HG03066 (cell line): Measurements from ENCODE around the gene PCNP.
A peak's percentile ranks its signal among the peaks of the same experiment; 100 is the strongest.
"Not testable (repeated sequence)": the region's sequence is repeated elsewhere in the genome, so short reads cannot be mapped to it uniquely, and the experiment has no call there.

Experiments
- ATAC-seq: cut with Tn5 transposase; IDR thresholded peaks from one replicate; pipeline ENCODE4 v1.9.1; 2021; ENCODE audit warnings: low read depth; ENCODE audit not compliant: unreplicated experiment

Gene PCNP

DNA sequence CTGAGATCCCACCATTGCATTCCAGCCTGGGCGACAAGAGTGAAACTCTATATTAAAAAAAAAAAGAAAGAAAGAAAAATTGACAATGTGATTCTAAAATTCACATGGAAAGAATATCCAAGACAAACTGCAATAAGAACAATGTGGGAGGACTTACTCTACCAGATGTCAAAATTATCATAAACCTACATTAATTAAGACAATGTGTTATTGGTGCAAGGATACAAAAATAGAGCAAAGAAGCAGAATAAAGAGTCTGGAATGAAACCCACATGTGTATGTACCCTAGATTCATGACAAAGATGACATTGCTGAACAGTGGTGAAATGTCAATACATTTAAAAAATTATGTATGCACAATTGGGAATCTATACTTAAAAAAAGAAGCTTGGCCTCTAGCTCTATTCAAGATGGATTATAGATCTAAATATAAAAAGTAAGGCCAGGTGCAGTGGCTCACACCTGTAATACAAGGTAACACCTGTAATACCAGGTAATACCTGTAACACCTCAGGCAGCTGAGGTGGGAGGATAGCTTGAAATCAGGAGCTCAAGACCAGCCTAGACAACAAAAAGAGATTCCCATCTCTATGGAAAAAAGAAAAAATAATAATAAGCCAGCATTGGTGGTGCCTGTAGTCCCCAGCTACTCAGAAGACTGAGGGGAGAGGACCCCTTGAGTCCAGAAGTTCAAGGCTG is 57.3 kb downstream of the PCNP start:
- ATAC-seq: no peak

DNA sequence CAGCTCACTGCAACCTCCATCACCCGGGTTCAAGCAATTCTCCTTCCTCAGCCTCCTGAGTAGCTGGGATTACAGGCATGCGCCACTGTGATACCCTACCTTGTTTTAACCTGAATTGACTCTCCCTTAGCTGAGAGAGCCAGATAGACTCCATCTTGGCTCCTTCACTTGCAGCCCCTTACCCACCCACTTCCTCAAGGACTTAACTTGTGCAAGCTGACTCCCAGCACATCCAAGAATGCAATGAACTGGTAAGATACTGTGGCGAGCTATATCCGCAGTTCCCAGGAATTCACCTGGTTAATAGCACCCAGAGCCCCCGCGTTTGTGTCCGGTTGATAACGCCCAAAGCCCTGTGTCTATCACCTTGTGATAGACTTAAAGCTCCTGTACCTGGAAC is 58.0 kb downstream of the PCNP start:
- not testable (repeated sequence) for ATAC-seq

DNA sequence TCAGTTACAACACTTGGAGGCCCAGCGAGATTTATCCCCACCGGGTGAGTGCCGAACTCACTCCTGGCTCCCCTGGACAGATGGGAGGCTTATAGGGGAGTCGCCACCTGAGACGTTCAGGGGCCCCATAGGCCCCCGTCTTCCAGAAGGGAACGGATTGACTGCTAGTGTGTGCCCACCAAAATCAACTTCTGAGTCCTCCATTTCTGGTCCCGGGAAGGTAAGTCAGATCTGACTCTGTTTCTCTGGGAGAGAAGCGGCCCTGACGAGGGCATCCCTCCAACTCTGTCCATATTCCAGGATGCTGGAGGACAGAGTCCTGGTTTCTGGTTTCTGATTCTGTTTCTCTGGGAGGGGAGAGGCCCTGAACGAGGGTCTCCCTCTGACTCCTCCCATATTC is 58.6 kb downstream of the PCNP start:
- ATAC-seq: no peak

DNA sequence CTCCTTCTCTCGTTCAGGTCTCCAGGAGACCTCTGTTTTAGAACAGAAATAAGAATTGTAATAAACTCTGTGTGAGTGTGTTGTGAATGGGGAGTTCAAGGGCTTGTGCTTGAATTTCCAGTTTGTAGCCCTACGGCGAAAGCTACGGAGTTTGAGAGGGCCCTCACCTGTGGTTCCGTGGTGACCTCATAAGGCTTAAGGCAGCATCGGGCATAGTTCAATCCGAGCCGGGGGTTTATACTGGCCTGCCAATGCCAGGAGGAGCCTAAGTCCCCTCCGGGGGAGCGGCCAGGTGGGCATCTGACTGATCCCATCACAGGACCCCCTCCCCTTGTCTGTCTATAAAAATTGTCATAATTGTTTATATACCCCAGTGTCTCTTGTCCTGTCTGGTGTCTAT is 59.2 kb downstream of the PCNP start:
- ATAC-seq: no peak

DNA sequence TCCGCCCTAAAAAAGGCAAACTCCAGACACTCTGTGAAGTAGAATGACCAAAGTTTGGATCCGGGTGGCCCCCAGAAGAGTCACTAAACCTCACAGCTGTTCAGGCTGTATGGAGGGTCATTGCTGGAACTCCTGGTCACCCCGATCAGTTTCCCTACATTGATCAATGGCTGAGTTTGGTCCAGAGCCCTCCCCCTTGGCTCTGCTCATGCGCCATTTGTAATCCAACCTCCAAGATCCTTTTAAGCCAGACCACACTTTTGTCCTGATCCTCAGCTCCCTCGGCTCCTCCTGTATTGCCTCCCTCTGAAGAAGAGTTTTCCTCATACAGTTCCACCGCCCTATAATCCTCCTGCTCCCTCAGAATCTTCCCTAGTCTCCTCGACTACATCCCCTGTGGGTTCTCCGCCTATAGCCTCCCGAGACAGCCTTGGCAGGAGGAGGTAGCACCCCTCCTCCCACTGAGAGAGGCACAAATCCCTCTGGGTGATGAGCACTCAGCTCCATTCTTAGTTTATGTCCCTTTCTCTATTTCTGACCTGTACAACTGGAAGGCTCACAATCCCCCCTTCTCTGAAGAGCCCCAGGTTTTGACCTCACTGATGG is 60.7 kb downstream of the PCNP start:
- no peak for ATAC-seq

DNA sequence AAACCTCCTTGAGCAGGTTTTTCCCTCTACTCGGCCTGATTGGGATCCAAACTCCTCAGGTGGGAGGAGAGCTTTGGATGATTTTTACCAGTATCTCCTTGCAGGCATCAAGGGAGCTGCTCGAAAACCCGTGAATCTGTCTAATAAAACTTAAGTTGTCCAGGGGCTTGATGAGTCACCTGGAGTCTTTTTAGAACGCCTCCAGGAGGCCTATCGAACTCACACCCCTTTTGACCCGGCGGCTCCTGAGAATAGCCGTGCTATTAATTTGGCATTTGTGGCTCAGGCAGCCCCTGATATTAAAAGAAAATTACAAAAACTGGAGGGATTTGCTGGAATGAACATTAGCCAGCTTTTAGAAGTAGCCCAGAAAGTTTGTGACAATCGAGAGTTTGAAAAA is 61.4 kb downstream of the PCNP start:
- ATAC-seq: no peak

DNA sequence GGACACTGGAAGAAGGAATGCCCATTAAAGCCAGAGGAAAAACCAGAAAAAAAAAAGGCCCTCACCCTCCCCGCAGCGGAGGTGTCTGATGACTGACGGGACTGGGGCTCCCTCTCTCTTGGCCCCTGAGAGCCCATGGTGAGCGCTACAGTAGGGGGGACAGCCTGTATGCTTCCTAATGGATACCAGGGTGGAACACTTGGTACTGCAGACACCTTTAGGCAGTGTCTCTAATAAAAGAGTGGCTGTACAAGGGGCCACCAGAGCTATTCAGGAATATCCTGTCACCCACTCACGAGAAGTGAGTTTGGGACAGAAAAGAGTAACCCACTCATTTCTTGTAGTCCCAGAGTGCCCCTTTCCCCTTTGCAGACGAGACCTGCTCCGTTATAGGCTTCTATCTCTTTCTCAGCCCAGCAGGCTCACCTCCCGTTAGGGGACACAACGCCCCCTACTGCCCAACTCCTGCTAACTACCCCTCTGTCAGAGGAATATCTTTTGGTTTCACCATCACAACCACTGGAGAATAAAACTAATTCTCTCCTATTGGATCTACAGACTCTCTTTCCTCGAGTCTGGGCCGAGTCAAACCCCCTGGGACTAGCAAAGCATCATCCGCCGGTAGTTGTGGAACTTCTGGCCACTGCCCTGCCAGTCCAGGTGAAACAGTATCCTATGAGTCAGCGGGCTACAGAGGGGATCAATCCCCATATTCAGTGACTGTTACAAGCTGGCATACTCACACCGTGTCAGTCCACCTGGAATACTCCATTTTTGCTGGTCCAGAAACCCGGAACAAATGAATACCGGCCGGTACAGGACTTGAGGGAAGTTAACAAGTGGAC is 62.2 kb downstream of the PCNP start:
- ATAC-seq: peak; percentile 92

DNA sequence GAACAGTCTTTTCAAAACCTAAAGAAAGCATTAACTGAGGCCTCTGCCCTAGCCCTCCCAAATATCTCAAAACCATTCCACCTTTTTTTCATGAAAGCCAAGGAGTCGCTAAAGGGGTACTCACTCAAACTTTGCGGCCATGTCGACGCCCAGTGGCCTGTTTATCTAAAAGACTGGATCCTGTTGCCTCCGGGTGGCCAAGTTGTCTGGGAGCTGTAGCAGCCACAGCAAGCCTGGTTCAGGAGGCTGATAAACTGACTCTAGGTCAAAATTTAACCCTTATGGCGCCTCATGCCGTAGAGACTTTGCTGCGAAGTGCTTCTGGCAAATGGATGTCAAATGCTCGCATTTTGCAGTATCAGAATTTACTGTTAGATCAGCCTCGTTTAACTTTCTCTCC is 63.5 kb downstream of the PCNP start:
- ATAC-seq: no peak

DNA sequence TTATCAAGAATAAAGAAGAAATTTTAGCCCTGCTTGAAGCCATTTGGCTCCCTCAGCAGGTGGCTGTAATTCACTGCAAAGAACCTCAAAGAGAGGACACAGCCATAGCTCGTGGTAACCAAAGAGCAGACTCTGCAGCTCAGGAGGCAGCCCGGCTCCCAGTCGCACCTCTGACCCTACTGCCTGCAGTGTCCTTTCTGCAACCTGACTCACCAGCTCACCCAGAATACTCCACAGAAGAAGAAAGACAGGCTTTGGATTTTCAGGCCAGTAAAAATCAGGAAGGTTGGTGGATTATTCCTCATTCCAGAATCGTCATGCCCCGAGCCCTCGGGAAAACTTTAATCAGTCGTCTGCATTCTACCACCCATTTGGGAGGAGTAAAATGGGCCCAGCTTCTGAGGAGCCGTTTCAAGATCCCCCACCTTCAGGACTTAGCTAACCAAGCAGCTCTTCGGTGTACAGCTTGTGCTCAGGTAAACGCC is 64.3 kb downstream of the PCNP start:
- no peak for ATAC-seq

DNA sequence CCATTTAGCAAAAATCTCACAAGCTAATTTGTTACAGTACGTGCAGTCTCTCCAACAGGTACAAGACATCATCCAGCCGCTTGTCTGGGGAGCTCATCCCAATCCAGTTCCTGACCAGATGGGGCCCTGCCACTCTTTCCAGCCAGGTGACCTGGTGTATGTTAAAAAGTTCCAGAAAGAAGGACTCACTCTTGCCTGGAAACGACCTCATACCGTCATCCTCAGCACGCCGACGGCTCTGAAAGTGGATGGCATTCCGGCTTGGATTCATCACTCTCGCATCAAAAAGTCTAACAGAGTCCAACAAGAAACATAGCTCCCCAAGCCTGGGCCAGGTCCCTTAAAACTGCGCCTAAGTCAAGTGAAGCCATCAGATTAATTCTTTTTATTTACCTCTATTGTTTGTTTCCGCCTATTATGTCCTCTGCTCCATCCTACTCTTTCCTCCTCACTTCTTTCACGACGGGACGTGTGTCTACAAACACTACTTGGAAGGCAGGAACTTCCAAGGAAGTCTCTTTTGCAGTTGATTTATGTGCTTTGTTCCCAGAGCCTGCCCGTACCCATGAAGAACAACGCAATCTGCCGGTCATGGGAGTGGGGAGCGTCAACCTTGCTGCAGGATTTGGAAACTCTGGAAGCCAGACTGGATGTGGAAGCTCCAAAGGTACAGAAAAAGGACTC is 65.4 kb downstream of the PCNP start:
- no peak for ATAC-seq

DNA sequence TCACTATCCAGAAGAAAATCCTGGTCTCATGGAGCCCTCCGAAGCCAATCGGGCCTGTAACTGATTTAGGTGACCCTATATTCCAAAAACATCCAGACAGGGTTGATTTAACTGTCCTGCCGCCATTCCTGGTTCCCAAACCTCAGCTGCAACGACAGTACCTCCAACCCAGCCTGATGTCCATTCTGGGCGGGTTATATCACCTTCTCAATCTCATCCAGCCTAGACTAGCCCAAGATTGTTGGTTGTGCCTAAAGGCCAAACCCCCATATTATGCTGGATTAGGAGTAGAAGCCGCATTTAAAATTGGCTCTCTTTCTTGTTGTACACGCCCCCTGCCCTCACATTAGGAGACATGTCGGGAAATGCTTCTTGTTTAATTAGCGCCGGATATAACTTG is 66.3 kb downstream of the PCNP start:
- ATAC-seq: no peak

DNA sequence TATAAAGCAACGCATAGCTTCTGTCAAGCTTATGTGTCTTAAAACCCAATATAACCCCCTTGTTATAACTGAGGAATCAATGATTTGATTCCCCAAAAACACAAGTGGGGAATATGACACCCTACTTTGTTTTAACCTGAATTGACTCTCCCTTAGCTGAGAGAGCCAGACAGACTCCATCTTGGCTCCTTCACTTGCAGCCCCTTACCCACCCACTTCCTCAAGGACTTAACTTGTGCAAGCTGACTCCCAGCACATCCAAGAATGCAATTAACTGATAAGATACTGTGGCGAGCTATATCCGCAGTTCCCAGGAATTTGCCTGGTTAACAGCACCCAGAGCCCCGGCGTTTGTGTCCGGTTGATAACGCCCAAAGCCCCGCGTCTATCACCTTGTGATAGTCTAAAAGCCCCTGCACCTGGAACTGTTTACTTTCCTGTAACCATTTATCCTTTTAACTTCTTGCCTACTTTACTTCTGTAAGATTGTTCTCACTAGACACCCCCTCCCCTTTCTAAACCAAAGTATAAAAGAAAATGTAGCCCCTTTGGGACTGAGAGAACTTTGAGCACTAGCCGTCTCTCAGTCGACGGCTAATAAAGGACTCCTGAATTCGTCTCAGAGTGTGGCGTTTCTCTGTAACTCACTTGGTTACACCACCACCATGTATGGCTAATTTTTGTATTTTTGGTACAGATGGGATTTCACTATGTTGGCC is 67.6 kb downstream of the PCNP start:
- ATAC-seq: not testable (repeated sequence)

DNA sequence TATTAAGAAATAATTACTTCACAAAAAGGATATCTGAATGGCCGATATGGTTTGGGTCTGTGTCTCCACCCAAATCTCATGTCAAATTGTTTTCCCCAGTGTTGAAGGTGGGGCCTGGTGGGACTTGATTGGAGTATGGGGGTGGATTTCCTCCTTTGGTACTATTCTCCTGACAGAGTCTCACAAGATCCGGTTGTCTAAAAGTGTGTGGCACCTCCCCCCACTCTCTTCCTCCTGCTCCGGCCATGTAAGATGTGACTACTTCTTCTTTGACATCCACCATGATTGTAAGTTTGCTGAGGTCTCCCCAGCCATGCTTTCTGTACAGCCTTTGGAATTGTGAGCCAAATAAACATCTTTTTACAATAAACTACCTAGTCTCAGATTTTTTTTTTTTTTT is 68.5 kb downstream of the PCNP start:
- no peak for ATAC-seq

DNA sequence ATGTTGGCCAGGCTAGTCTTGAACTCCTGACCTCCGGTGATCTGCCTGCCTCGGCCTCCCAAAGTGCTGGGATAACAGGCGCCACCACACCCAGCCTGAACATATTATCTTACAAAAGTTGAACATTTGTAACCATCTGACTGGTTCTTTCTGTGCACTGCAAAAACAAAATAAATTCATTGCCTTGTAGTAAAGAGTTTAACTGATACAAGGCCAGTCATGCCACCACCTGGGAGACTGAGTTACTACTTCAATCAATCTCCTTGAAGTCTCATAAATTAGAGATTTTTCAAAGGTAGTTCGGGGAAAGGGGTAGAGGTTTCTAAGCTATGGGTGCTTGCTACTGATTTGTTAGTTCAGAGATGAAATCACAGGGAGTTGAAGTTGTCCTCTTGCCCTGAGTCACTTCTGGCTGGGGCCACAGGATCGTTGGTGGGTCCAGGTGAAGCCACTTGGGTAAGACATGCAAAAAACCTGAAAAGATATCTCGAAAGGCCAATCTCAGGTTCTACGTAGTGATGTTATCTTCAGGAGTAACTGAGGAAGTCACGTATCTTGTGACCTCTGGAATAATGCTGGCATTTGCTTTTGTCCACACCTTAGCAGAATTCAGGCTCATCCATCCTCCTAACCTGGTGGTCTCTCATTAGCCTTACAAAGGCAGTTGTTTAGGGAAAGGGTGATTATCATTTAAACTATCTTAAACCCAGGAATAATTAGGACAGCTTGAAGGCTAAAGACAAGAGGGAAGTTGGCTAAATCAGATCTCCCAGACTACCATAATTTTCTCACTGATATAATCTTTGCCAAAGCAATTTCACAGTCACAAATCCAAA is 69.2 kb downstream of the PCNP start:
- ATAC-seq: no peak
